NCI-H2196 treated with DMSO at 0.1 percent for 48 hours (cell line): ENCODE measurements around the gene WFDC1.

Experiments
- DNase-seq: peaks from one replicate; lab custom pipeline; 2025; ENCODE audit not compliant: unreplicated experiment; lab: John Stamatoyannopoulos, UW

Gene WFDC1

GRCh38 chr16:84370723-84371552 is 76.3 kb downstream of the WFDC1 start:
- DNase-seq: no peak

GRCh38 chr16:84371553-84371865 is 76.8 kb downstream of the WFDC1 start:
- no peak for DNase-seq

DNA sequence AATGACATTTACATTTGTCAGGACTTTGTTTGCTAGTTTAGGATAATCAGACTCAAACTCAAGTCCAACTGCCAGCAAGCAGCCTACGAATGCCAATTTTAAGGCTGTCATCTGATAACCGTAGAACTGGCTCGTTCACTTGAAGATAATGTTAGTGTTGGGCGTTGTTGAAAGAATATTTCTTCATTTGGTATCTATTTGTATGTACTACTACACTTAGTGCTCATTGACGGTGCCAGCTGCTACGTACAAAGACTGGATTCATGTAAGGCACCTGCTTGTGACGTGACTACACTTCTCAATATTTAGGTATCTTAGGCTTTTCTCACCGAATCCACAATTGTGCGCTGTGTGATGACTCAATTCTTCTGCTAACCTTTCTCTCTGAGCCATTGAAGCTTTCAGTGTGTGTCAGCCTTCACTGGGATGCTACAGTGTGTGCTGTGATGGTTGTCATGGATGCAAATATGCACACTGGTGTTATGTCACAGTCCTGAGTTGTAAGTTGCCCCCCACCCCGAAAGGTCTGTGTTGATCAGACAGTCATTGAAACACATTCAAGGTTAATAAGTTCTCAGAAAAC is 79.3 kb downstream of the WFDC1 start:
- no peak for DNase-seq

DNA sequence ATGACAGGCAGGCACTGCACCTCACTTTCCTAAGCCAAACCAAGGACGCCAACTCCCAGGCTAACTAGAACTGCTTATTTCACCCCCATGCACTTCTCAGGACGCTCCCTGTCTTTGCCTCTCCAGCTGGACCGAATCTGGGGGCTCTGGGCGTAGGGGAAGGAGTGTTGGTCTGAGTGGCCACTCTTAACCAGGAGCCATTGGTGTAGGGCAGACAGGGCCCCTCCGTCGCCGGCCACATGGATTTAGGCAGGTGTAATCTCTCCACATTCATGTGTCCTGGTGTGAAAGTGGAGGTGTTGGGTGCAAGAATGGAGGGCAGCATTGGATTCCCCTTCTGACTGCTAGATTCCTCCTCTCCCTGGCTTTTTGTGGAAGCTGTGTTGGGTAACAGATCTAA is 83.4 kb downstream of the WFDC1 start:
- DNase-seq: no peak

GRCh38 chr16:84378567-84378966 is 83.9 kb downstream of the WFDC1 start:
- DNase-seq: no peak

GRCh38 chr16:84379008-84379708 is 84.5 kb downstream of the WFDC1 start:
- DNase-seq: no peak
